SK-N-SH treated with all-trans-retinoic acid at 6 μM for 48 hours (cell line): ENCODE data around the gene RXRA.

Experiments
- ATAC-seq: fragments of 200-7000 bp; cut with Tn5 transposase; 3 replicates; pipeline ENCODE4 v1.9.1; 2020; ENCODE audit warnings: mild to moderate bottlenecking, moderate library complexity
- ARNTL ChIP-seq: fragments of 450-650 bp; formaldehyde crosslinking; IDR thresholded peaks from 2 replicates; pipeline ENCODE4 v1.5.0; 2020; ENCODE audit warnings: low read depth, mild to moderate bottlenecking, moderate library complexity, borderline replicate concordance
- BACH2 ChIP-seq: fragments of 250-450 bp; sonication (Bioruptor Pico); IDR thresholded peaks from 2 replicates; pipeline ENCODE4 v1.9.0; 2021; ENCODE audit warnings: mild to moderate bottlenecking, borderline replicate concordance
- CSDC2 ChIP-seq: fragments of 250-450 bp; sonication (Bioruptor Pico); IDR thresholded peaks from 2 replicates; pipeline ENCODE4 v1.5.0; 2020; ENCODE audit warnings: mild to moderate bottlenecking, moderate library complexity
- ESRRG ChIP-seq: fragments of 250-450 bp; sonication (Bioruptor Pico); IDR thresholded peaks from 2 replicates; pipeline ENCODE4 v1.6.1; 2021; ENCODE audit warnings: mild to moderate bottlenecking
- GLIS3 ChIP-seq: fragments of 250-450 bp; sonication (Bioruptor Pico); IDR thresholded peaks from 2 replicates; pipeline ENCODE4 v1.5.0; 2020; ENCODE audit warnings: mild to moderate bottlenecking, moderate library complexity
- ISL1 ChIP-seq: fragments of 250-450 bp; sonication (Bioruptor Pico); IDR thresholded peaks from 2 replicates; pipeline ENCODE4 v2.1.2; 2022; ENCODE audit warnings: mild to moderate bottlenecking, moderate library complexity
- OSR1 ChIP-seq: fragments of 250-450 bp; sonication (Bioruptor Pico); IDR thresholded peaks from 2 replicates; pipeline ENCODE4 v1.8.0; 2022; ENCODE audit warnings: moderate library complexity, mild to moderate bottlenecking, inconsistent platforms
- POU6F1 ChIP-seq: fragments of 250-450 bp; sonication (Bioruptor Pico); IDR thresholded peaks from 2 replicates; pipeline ENCODE4 v1.8.0; 2021; ENCODE audit warnings: low read depth, mild to moderate bottlenecking, moderate library complexity, borderline replicate concordance
- PPARA ChIP-seq: fragments of 250-450 bp; sonication (Bioruptor Pico); IDR thresholded peaks from 2 replicates; pipeline ENCODE4 v1.5.0; 2020; ENCODE audit warnings: mild to moderate bottlenecking, borderline replicate concordance
- RARB ChIP-seq: fragments of 250-450 bp; sonication (Bioruptor Pico); IDR thresholded peaks from 2 replicates; pipeline ENCODE4 v1.8.0; 2021; ENCODE audit warnings: mild to moderate bottlenecking, moderate library complexity
- SNAI2 ChIP-seq: fragments of 250-450 bp; sonication (Bioruptor Pico); IDR thresholded peaks from 2 replicates; pipeline ENCODE4 v1.5.0; 2020; ENCODE audit warnings: mild to moderate bottlenecking, moderate library complexity
- TCF4 ChIP-seq: fragments of 250-450 bp; sonication (Bioruptor Pico); IDR thresholded peaks from 2 replicates; pipeline ENCODE4 v1.8.0; 2021; ENCODE audit warnings: mild to moderate bottlenecking, moderate library complexity, borderline replicate concordance
- TOX ChIP-seq: fragments of 250-450 bp; sonication (Bioruptor Pico); IDR thresholded peaks from 2 replicates; pipeline ENCODE4 v1.8.0; 2021; ENCODE audit warnings: mild to moderate bottlenecking, moderate library complexity, borderline replicate concordance
- ZC3H10 ChIP-seq: fragments of 250-450 bp; sonication (Bioruptor Pico); IDR thresholded peaks from 2 replicates; pipeline ENCODE4 v1.5.1; 2021; ENCODE audit warnings: mild to moderate bottlenecking, moderate library complexity
- ZFP3 ChIP-seq: fragments of 250-450 bp; sonication (Bioruptor Pico); IDR thresholded peaks from 2 replicates; pipeline ENCODE4 v1.5.0; 2020; ENCODE audit warnings: mild to moderate bottlenecking, moderate library complexity
- ZFP30 ChIP-seq: fragments of 450-650 bp; formaldehyde crosslinking; IDR thresholded peaks from 2 replicates; pipeline ENCODE4 v1.5.0; 2022; ENCODE audit warnings: mild to moderate bottlenecking, moderate library complexity
- ZNF565 ChIP-seq: fragments of 450-650 bp; formaldehyde crosslinking; conservative IDR thresholded peaks from 2 replicates; pipeline ENCODE4 v1.5.0; 2020; ENCODE audit warnings: low read depth, mild to moderate bottlenecking, moderate library complexity
- ZNF70 ChIP-seq: fragments of 450-650 bp; formaldehyde crosslinking; IDR thresholded peaks from 2 replicates; pipeline ENCODE4 v1.5.0; 2020; ENCODE audit warnings: mild to moderate bottlenecking, moderate library complexity
- ZNF8 ChIP-seq: fragments of 450-650 bp; formaldehyde crosslinking; IDR thresholded peaks from 2 replicates; pipeline ENCODE4 v1.5.0; 2020; ENCODE audit warnings: mild to moderate bottlenecking, moderate library complexity
- TF ChIP-seq, protein P1 (sequence below): fragments of 250-450 bp; sonication (Bioruptor Pico); IDR thresholded peaks from 2 replicates; pipeline ENCODE4 v1.5.0; 2020; ENCODE audit warnings: mild to moderate bottlenecking, moderate library complexity
- TF ChIP-seq, protein P2 (sequence below): fragments of 250-450 bp; sonication (Bioruptor Pico); IDR thresholded peaks from 2 replicates; pipeline ENCODE4 v1.5.1; 2020; ENCODE audit warnings: low read depth, mild to moderate bottlenecking, moderate library complexity
- TF ChIP-seq, protein P3 (sequence below): fragments of 250-450 bp; sonication (Bioruptor Pico); IDR thresholded peaks from 2 replicates; pipeline ENCODE4 v1.8.0; 2020; ENCODE audit warnings: mild to moderate bottlenecking, moderate library complexity, borderline replicate concordance

The RXRA gene

DNA sequence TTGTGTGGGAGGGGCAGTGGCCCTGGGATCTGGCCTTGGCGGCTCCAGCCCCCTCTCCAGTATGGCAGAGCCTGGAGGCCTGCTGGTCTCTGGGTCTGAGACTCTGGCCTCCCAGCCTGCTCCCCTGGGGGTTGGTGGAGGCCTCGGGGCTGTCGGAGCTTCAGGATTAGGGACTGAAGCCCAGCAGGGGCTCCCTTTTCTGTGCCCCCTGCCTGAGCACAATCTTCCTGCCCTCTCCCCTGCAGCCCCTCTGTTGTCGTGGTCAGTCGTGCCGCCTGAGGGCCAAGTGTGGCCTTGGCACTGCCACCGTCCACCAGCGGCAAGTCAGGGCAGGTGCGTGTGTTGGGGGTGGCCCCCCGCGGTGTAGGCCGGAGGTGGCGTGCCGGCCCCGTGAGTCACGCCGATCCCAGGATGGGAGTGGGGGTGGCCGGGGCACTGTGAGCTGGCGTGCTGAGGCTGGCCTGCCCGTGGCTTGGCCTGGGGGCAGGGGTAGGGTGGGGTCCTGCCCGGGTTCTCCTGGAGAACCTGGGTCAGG lies 53.6 kb downstream of the RXRA start:
- no peak for ATAC-seq
- TF ChIP-seq ZNF70 (CRISPR knock-in tag) (no peak), ESRRG (CRISPR knock-in tag) (no peak), PPARA (CRISPR knock-in tag) (no peak), TOX (no peak), ARNTL (CRISPR knock-in tag) (no peak), GLIS3 (no peak), POU6F1 (CRISPR knock-in tag) (no peak), ZNF565 (no peak), BACH2 (CRISPR knock-in tag) (no peak), SNAI2 (no peak), ZFP30 (no peak), OSR1 (CRISPR knock-in tag) (no peak), ZC3H10 (no peak), RARB (no peak), ISL1 (CRISPR knock-in tag) (no peak), TCF4 (no peak)
- TF ChIP-seq, protein P1, sequence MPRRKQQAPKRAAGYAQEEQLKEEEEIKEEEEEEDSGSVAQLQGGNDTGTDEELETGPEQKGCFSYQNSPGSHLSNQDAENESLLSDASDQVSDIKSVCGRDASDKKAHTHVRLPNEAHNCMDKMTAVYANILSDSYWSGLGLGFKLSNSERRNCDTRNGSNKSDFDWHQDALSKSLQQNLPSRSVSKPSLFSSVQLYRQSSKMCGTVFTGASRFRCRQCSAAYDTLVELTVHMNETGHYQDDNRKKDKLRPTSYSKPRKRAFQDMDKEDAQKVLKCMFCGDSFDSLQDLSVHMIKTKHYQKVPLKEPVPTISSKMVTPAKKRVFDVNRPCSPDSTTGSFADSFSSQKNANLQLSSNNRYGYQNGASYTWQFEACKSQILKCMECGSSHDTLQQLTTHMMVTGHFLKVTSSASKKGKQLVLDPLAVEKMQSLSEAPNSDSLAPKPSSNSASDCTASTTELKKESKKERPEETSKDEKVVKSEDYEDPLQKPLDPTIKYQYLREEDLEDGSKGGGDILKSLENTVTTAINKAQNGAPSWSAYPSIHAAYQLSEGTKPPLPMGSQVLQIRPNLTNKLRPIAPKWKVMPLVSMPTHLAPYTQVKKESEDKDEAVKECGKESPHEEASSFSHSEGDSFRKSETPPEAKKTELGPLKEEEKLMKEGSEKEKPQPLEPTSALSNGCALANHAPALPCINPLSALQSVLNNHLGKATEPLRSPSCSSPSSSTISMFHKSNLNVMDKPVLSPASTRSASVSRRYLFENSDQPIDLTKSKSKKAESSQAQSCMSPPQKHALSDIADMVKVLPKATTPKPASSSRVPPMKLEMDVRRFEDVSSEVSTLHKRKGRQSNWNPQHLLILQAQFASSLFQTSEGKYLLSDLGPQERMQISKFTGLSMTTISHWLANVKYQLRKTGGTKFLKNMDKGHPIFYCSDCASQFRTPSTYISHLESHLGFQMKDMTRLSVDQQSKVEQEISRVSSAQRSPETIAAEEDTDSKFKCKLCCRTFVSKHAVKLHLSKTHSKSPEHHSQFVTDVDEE, result no peak
- TF ChIP-seq, protein P2, sequence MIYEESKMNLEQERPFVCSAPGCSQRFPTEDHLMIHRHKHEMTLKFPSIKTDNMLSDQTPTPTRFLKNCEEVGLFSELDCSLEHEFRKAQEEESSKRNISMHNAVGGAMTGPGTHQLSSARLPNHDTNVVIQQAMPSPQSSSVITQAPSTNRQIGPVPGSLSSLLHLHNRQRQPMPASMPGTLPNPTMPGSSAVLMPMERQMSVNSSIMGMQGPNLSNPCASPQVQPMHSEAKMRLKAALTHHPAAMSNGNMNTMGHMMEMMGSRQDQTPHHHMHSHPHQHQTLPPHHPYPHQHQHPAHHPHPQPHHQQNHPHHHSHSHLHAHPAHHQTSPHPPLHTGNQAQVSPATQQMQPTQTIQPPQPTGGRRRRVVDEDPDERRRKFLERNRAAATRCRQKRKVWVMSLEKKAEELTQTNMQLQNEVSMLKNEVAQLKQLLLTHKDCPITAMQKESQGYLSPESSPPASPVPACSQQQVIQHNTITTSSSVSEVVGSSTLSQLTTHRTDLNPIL, result no peak
- TF ChIP-seq, protein P3, sequence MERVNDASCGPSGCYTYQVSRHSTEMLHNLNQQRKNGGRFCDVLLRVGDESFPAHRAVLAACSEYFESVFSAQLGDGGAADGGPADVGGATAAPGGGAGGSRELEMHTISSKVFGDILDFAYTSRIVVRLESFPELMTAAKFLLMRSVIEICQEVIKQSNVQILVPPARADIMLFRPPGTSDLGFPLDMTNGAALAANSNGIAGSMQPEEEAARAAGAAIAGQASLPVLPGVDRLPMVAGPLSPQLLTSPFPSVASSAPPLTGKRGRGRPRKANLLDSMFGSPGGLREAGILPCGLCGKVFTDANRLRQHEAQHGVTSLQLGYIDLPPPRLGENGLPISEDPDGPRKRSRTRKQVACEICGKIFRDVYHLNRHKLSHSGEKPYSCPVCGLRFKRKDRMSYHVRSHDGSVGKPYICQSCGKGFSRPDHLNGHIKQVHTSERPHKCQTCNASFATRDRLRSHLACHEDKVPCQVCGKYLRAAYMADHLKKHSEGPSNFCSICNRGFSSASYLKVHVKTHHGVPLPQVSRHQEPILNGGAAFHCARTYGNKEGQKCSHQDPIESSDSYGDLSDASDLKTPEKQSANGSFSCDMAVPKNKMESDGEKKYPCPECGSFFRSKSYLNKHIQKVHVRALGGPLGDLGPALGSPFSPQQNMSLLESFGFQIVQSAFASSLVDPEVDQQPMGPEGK (CRISPR knock-in tag), result no peak

GRCh38 chr9:134380542-134381271 lies 54.5 kb downstream of the RXRA start:
- ATAC-seq, result no peak

More at GRCh38 chr9:134380542-134381271, 54.5 kb downstream of the RXRA start:
- TF ChIP-seq PPARA (CRISPR knock-in tag) (no peak), ZNF565 (no peak), BACH2 (CRISPR knock-in tag) (no peak), ZC3H10 (no peak), SNAI2 (no peak), POU6F1 (CRISPR knock-in tag) (no peak), RARB (no peak), CSDC2 (no peak), ZNF8 (CRISPR knock-in tag) (no peak), ISL1 (CRISPR knock-in tag) (no peak), ESRRG (CRISPR knock-in tag) (no peak), ZFP30 (no peak), TCF4 (no peak), ARNTL (CRISPR knock-in tag) (no peak), ZFP3 (CRISPR knock-in tag) (no peak), GLIS3 (no peak)
- TF ChIP-seq, protein P2, result no peak
- TF ChIP-seq, protein P1, result no peak
- TF ChIP-seq, protein P3 (CRISPR knock-in tag), result no peak
